GM23338 (cell line): ENCODE measurements around the gene MSL3. TPM values are rescaled to one million over a fixed set of nuclear protein-coding genes. Genes with fewer than 3 reads are reported as not detected.
A peak's percentile ranks its signal among the peaks of the same experiment; 100 is the strongest.

Source experiments
- ATAC-seq: fragments of 200-7000 bp; cut with Tn5 transposase; 3 replicates; pipeline ENCODE4 v1.9.1; 2020
- DNase-seq: peaks from one replicate; pipeline ENCODE4 v3.0.0-alpha.2; 2015; ENCODE audit warnings: low spot score
- H2AFZ ChIP-seq: fragments of 200-600 bp; sonication (generic); 2 replicates; pipeline ENCODE4 v1.8.0; 2016; ENCODE audit warnings: antibody characterized with exemption, mild to moderate bottlenecking, moderate library complexity
- H3F3A ChIP-seq: fragments of 200-600 bp; sonication (generic); replicated peaks from 2 replicates; pipeline ENCODE4 v1.8.0; 2017; ENCODE audit warnings: antibody characterized with exemption, mixed run types, low read depth
- H3K27ac ChIP-seq: fragments of 200-600 bp; sonication (generic); 2 replicates; pipeline ENCODE4 v1.6.1; 2016; ENCODE audit warnings: low read depth
- H3K27me3 ChIP-seq: fragments of 200-600 bp; sonication (generic); 2 replicates; pipeline ENCODE4 v1.8.0; 2016; ENCODE audit warnings: mild to moderate bottlenecking, mixed run types, moderate library complexity; ENCODE audit not compliant: insufficient read depth
- H3K36me3 ChIP-seq: fragments of 200-600 bp; sonication (generic); 2 replicates; pipeline ENCODE4 v1.8.0; 2016; ENCODE audit warnings: mild to moderate bottlenecking; ENCODE audit not compliant: insufficient read depth
- H3K4me1 ChIP-seq: fragments of 200-600 bp; sonication (generic); 2 replicates; pipeline ENCODE4 v1.8.0; 2016; ENCODE audit warnings: mild to moderate bottlenecking, moderate library complexity; ENCODE audit not compliant: insufficient read depth
- H3K4me2 ChIP-seq: fragments of 200-600 bp; sonication (generic); 2 replicates; pipeline ENCODE4 v1.7.1; 2017; ENCODE audit warnings: mixed run types
- H3K4me3 ChIP-seq: fragments of 200-600 bp; sonication (generic); 2 replicates; pipeline ENCODE4 v1.6.1; 2016; ENCODE audit warnings: mixed run types
- H3K79me2 ChIP-seq: fragments of 200-600 bp; sonication (generic); replicated peaks from 2 replicates; pipeline ENCODE4 v1.8.0; 2017; ENCODE audit warnings: mild to moderate bottlenecking; ENCODE audit not compliant: insufficient read depth
- H3K9me2 ChIP-seq: fragments of 200-600 bp; sonication (generic); 2 replicates; pipeline ENCODE4 v1.8.0; 2017; ENCODE audit not compliant: insufficient read depth
- H4K20me1 ChIP-seq: fragments of 200-600 bp; sonication (generic); replicated peaks from 2 replicates; pipeline ENCODE4 v1.8.0; 2017; ENCODE audit warnings: mild to moderate bottlenecking; ENCODE audit not compliant: insufficient read depth
- H3K27ac Mint-ChIP-seq: 2 replicates; pipeline ENCODE4 v1.8.0; 2020; ENCODE audit warnings: inconsistent platforms, mild to moderate bottlenecking, moderate library complexity, mixed read lengths
- H3K27me3 Mint-ChIP-seq: 3 replicates; pipeline ENCODE4 v1.8.0; 2022; ENCODE audit warnings: low read depth, mild to moderate bottlenecking, moderate library complexity, mixed read lengths, inconsistent platforms; ENCODE audit not compliant: insufficient read depth, poor library complexity
- H3K36me3 Mint-ChIP-seq: 3 replicates; pipeline ENCODE4 v1.8.0; 2021; ENCODE audit warnings: low read depth, mild to moderate bottlenecking, inconsistent platforms, moderate library complexity, mixed read lengths
- H3K4me1 Mint-ChIP-seq: 3 replicates; pipeline ENCODE4 v1.8.0; 2020; ENCODE audit warnings: mild to moderate bottlenecking, inconsistent platforms, mixed read lengths
- H3K4me3 Mint-ChIP-seq: 3 replicates; pipeline ENCODE4 v1.8.0; 2021; ENCODE audit warnings: moderate library complexity, mild to moderate bottlenecking, inconsistent platforms, mixed read lengths
- H3K9me3 Mint-ChIP-seq: 3 replicates; pipeline ENCODE4 v1.8.0; 2020; ENCODE audit warnings: moderate library complexity, mild to moderate bottlenecking, inconsistent platforms, mixed read lengths
- CREB1 ChIP-seq: fragments of 250-450 bp; sonication (Bioruptor Pico); IDR thresholded peaks from 2 replicates; pipeline ENCODE4 v1.5.0; 2020; ENCODE audit warnings: low read depth, mild to moderate bottlenecking, moderate library complexity
- CTCF ChIP-seq, 2 experiments: fragments of 200-600 bp in 1 of 2; sonication (generic) in 1 of 2; conservative IDR thresholded peaks; 2 replicates each; pipeline versions ENCODE4 v1.5.1 to v1.6.1; 2016 to 2017; ENCODE audit warnings: antibody characterized with exemption in 2 of 2, low read depth in 2 of 2, mild to moderate bottlenecking in 2 of 2, moderate library complexity in 1 of 2
- ETS1 ChIP-seq: IDR thresholded peaks from 2 replicates; pipeline ENCODE4 v1.6.1; 2016; ENCODE audit warnings: antibody characterized with exemption
- EZH2 ChIP-seq: fragments of 200-600 bp; sonication (generic); IDR thresholded peaks from one replicate; pipeline ENCODE4 v1.8.0; 2017; ENCODE audit warnings: antibody characterized with exemption, mild to moderate bottlenecking, low read depth; ENCODE audit not compliant: unreplicated experiment
- JUNB ChIP-seq: IDR thresholded peaks from one replicate; pipeline ENCODE4 v1.6.1; 2016; ENCODE audit warnings: antibody characterized with exemption; ENCODE audit not compliant: unreplicated experiment
- NANOG ChIP-seq: IDR thresholded peaks from 2 replicates; pipeline ENCODE4 v1.6.1; 2016; ENCODE audit warnings: antibody characterized with exemption, borderline replicate concordance
- POLR2AphosphoS5 ChIP-seq: IDR thresholded peaks from 2 replicates; pipeline ENCODE4 v1.6.1; 2016; ENCODE audit warnings: antibody characterized with exemption, low read depth
- ZNF114 ChIP-seq: fragments of 250-450 bp; sonication (Bioruptor Pico); IDR thresholded peaks from 2 replicates; pipeline ENCODE4 v1.5.0; 2020; ENCODE audit warnings: mild to moderate bottlenecking, moderate library complexity
- ZNF462 ChIP-seq: fragments of 250-450 bp; sonication (Bioruptor Pico); IDR thresholded peaks from 2 replicates; pipeline ENCODE4 v1.5.0; 2020; ENCODE audit warnings: mild to moderate bottlenecking, moderate library complexity
- polyA plus RNA-seq: library from polyadenylated mRNA; unstranded; fragments of >200 nt; fragmentation: Nextera tagmentation; extraction: Ambion mirVana; gene quantifications from 2 replicates; pipeline ENCODE4 v1.2.1, GENCODE V29; 2016
- total RNA-seq: library from RNA; depleted of rRNA; stranded (reverse); fragments of >200 nt; shearing (Covaris generic); gene quantifications from 2 replicates; pipeline ENCODE4 v1.2.3, GENCODE V29; 2014

The MSL3 gene
- total and polyA plus RNA-seq, 2 experiments from 2014 or later = 13.9 to 18.9 TPM

GRCh38 chrX:11759172-11759460 is 1.1 kb downstream of the MSL3 start (continued):
- TF ChIP-seq ZNF462 (CRISPR knock-in tag) = no peak
- TF ChIP-seq CREB1 = no peak
- no peak for TF ChIP-seq CTCF (conservative IDR thresholded peaks at IDR 0.05; ENCODE audit: low read depth in 2 of 2)

- Mint-ChIP-seq H3K4me1 (peaks cover 9% of the 10 kb centered on the region; the same call in 2 of the 3 replicates), H3K36me3 (peaks cover 19% of the 10 kb centered on the region; the same call in 2 of the 3 replicates), H3K27ac (peak overlapping the region; percentile 87; the same call in 1 of the 2 replicates), H3K27me3 (peaks cover 8% of the 10 kb centered on the region), H3K4me3 (peak overlapping the region; percentile 93), H3K9me3 (no peaks in the 10 kb centered on the region)
- no peaks in the 10 kb centered on the region for H3K4me1 ChIP-seq
- H4K20me1 ChIP-seq = no peaks in the 10 kb centered on the region
- TF ChIP-seq ZNF114 (CRISPR knock-in tag) = no peak
- TF ChIP-seq CREB1 = no peak
- TF ChIP-seq POLR2AphosphoS5 = no peak
- TF ChIP-seq NANOG = no peak
- TF ChIP-seq JUNB = no peak
- TF ChIP-seq EZH2 = no peak
- TF ChIP-seq ETS1 = peak; percentile 58; the same call in 1 of the 2 replicates
- H3F3A ChIP-seq = no peaks in the 10 kb centered on the region
- peak overlapping the region; percentile 75 for H3K4me3 ChIP-seq
- ATAC-seq (peak; percentile 94), DNase-seq (peak; percentile 85)
- H3K4me2 ChIP-seq = peak overlapping the region; percentile 77
- H3K36me3 ChIP-seq = no peaks in the 10 kb centered on the region
- H3K27me3 ChIP-seq = peaks cover 13% of the 10 kb centered on the region; the same call in 1 of the 2 replicates
- H3K9me2 ChIP-seq = no peaks in the 10 kb centered on the region
- H2AFZ ChIP-seq = no peak overlapping the region
- H3K79me2 ChIP-seq = no peaks in the 10 kb centered on the region
- H3K27ac ChIP-seq = no peak overlapping the region
Observed at GRCh38 chrX:11759461-11760311, 1.6 kb downstream of the MSL3 start.
